GM18909 (cell line): ENCODE results near the gene MEST.
"Not testable (repeated sequence)": the region's sequence is repeated elsewhere in the genome, so short reads cannot be mapped to it uniquely, and the experiment has no call there.

Source experiments
- ATAC-seq: cut with Tn5 transposase; IDR thresholded peaks from one replicate; pipeline ENCODE4 v1.9.1; 2021; ENCODE audit warnings: mild to moderate bottlenecking; ENCODE audit not compliant: unreplicated experiment, poor library complexity

The MEST gene

DNA sequence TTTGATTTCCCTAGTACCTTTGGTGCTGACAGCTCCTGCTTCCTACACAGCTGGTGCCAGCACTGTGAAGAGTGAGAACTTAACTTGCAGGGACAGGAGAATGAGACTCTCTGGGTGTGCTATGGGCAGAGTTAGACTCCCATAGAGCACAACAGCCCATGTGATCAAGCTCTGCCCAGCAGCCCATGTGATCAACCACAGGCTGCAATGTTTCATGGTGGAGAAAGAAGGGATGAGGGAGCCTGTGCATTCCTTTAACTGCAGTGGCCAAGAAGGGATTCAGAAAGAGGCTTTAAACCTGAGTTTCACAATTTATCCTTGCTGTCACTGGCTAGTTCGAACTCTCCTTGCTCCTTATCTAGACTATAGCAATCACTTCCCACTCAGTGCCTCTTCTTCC, 10.0 kb upstream of the MEST start:
- ATAC-seq = no peak

DNA sequence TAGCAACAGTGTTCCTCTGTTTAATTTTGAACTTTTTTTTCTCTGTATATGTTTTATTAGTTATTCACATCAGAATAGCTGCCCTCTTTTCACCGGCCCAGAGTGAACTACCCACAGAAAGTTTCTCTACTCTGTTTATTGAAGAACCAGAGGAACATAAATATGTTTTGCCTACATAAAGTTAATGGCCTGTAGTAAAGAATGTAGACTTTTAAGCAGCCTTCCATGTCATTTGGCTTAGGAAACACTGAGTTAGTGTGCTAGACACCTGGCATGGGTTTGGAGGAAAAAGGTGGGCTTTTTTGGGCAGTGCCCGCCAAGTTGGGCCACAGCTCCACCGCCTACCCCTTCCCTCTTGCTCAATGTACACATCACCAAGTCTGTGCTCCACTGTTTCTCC, 8.9 kb upstream of the MEST start:
- no peak for ATAC-seq

DNA sequence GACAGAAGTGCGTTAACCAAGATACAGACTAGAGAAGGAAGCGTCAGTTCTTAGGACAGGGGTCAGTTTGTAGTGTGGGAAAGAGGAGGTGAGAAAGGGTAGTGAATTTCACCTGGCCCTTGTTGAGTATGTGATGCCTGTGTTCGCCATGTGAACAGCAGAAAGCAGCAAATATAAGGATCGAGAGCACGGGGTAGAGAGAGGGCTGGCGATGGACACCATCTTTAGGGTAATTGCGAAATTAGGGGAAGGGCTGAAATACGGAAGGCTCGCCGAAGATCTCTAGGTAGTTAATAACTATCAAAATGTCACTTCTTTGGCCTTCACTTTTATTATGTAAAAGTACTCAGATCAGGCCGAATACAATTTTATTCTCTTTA, 6.2 kb upstream of the MEST start:
- no peak for ATAC-seq

DNA sequence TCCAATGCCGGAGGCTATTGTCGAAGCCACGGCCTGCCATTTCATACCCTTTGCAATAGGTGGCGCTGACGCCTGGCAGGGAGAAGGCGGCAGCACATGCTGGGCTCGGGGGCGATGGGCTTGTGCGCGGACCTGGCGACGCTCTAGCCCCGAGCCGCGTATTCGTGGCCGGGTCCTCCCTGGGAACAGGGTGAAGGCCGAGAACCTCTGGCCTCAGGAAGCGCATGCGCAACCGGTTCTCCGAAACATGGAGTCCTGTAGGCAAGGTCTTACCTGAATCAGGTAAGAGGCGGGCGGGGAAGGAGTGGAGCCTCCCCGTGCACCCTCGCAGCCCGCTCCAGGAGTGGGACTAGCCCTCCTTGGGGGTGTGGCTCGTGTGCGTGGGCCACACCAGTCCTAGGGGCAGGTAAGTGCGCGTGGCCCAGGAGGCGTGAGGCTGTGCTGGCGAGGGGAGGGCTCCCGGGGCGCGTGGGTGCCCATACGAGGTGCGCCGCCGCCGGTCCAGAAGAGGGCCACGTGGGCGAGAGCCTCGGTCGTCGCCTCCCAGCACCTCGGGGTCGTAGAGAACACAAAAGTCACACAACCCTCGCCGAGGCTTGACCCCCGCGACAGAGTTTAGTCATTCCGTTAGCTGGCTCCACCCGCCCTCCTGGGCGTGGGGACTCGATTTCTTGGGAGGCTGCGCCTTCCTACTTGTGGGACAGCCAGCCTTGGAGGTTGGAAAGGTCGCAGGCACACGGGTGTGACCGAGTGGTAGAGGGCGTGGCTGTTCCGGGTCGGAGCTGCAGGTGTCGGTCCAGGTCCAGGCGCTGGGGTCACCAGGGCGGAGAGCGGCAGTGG, 5.6 kb upstream of the MEST start:
- ATAC-seq = no peak

GRCh38 chr7:130486954-130487436, 4.9 kb upstream of the MEST start:
- ATAC-seq = no peak

DNA sequence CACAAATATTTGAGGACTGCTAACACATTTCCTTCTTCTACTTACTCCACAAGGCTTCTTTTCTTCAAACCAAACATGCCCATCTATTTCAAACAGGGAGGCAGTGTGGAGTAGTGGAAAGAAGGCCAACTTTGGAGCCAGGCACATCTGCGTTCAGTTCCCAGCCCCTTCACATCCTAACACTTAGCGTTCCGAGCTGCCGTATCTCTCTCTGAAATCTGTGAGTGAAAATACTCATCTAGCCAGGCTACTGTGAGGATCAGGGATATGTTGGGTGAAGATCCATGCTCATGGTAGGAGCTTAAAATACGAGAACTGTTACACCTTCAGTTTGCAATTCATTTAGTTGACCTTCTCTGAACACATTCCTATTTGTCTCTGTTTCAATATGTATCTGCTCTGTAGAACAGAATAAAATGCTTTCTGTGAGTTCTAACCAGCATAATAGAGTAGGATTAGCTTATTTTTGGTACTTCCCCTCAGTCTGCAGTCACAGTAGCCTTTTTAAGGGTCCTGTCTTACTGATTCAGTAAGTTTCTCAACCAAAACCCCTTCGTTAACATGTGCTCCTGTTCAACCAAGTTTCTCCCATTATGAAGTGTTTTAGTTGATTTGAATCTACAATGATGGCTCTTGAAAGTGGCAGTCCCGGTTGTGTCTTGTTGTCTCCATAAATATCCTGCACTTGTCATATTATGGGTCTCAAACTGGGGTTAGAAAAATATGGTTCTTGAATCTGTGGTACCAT, 3.3 kb upstream of the MEST start:
- no peak for ATAC-seq

- no peak for ATAC-seq
Observed at GRCh38 chr7:130489140-130489983, 2.5 kb upstream of the MEST start.

DNA sequence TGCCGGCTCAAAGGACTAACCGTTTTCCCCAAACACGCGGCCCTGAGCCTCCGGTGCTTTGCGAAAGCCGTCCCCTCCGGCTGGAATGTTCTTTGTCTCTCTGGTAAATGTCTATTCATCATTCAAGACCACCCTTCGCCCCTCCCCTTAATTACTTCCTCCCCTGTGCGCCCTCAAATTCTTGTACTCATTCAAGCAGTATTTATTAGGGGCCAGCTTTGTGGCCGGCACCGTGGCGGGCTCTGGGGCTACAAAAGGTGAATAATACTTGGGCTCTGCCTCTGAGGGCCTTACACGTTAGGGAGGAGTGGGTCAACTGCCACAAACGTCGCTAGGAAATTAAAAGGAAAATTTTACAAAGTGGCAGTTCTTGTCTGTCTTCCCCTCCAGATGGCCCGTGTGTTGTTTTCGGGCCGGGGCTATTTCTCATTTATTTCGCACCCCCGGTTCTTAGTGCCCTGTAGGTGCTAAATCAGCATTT, 1.5 kb upstream of the MEST start:
- ATAC-seq = no peak

- no peak for ATAC-seq
Observed at GRCh38 chr7:130490888-130491804, 739 bp upstream of the MEST start.

- no peak for ATAC-seq
Observed at GRCh38 chr7:130492523-130493274, 814 bp downstream of the MEST start.

DNA sequence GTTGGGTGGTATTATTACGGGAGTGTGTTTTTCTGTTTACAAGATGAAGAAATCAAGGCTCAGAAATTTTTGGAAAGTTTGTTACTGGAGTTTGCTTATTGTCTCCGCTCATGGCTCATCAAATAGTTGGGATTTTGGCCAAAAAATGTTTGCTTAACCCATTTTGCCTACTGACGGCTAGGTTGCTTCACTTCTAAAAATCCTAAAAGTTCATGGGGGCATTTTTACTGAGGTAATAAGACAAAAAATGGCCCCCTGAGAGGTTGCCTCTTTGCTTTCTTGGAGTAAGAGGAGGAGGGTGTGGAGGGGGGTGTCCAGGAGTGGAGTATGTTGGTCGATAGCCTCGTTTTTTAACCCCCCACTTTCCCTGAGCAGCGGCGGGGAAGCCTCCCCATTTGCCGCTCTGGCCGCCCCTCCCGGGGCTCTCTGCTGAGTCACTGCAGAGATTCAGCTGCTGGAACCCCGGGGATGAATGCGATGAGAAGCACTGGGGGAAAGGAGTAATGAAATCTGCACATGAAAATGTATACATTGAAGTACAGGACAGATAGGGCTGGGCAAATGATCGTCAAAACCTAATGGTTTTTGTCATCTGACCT, 1.5 kb downstream of the MEST start:
- ATAC-seq = no peak

- ATAC-seq = no peak
Observed at GRCh38 chr7:130494431-130494858, 2.6 kb downstream of the MEST start.

DNA sequence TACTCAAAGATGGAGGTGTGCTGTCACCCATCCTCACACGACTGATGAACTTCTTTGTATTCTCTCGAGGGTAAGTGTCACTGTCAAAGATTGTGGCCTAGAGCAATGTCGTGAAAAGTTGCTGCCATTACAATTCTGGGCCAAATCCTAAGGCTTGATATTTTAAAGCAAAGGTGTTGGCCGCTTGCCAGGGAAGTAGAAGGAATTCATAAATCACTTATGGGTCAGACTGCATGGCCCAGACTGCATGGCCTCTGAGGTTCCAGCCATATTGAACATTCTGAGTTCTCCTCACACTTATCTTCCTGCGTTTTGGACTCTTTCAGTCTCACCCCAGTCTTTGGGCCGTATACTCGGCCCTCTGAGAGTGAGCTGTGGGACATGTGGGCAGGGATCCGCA, 8.6 kb downstream of the MEST start:
- no peak for ATAC-seq

- no peak for ATAC-seq
Observed at GRCh38 chr7:130500910-130501309, 9.0 kb downstream of the MEST start.

DNA sequence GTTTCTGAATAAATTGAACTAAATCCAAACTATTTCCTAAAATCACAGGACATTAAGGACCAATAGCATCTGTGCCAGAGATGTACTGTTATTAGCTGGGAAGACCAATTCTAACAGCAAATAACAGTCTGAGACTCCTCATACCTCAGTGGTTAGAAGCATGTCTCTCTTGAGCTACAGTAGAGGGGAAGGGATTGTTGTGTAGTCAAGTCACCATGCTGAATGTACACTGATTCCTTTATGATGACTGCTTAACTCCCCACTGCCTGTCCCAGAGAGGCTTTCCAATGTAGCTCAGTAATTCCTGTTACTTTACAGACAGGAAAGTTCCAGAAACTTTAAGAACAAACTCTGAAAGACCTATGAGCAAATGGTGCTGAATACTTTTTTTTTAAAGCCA, 13.9 kb downstream of the MEST start:
- no peak for ATAC-seq

DNA sequence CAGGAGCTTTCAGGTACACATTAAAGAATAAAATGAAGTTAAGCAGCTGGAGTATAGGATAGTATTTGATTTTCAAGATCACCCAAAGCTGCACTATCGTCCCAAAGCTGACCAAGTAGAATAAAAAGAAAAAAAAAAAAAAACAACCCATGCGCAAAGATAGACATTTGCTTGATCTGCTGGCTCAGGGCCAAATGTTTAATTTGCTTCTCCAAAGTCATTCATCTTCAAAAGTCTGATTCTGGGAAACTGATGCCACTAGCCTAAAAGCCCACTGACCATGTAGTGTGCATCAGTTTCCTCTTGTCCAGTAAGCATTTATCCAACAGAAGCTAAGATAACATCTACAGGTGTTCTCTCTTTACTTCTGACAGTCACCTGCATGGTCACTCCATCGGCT, 14.5 kb downstream of the MEST start:
- ATAC-seq = no peak

DNA sequence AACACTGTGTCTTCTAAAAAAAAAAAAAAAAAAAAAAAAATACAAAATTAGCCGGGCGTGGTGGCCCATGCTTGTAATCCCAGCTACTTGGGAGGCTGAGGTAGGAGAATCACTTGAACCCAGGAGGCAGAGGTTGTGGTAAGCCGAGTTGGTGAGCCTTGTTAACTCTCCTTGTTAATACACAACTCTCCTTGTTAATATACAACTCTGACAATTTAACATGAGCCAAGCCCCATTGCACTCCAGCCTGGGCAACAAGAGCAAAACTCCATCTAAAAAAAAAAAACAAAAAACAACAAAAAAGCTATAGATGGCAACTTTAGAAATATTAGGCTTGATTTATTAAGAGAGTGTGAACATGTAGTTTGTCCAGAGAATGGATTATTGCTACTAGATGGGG, 20.2 kb downstream of the MEST start:
- not testable (repeated sequence) for ATAC-seq

DNA sequence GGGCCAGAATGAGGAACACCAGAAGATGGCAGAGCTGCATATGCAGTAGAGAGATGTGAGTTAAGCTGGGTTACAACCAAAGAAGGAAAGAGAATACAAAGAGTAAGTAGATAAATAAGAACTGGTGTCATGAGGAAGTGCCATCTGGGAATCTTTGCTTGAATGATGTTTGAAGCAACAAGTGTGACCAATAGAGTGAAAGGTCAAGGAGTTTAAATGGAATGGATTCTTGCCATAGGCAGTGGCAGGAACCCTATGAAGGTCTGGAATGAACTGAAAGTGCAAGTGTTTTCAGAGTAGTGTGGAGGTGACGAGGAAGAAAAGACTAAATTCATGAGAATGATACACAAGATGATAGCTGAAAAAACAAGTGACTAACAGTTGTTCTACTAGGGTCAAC, 21.6 kb downstream of the MEST start:
- ATAC-seq = no peak
